Measurements from ENCODE around the gene P2RX2. TPM values are rescaled to one million over a fixed set of nuclear protein-coding genes. Genes with fewer than 3 reads are reported as not detected.

P2RX2 gene
- polyA plus RNA-seq, 1 donor from 2014 or later = not detected

DNA sequence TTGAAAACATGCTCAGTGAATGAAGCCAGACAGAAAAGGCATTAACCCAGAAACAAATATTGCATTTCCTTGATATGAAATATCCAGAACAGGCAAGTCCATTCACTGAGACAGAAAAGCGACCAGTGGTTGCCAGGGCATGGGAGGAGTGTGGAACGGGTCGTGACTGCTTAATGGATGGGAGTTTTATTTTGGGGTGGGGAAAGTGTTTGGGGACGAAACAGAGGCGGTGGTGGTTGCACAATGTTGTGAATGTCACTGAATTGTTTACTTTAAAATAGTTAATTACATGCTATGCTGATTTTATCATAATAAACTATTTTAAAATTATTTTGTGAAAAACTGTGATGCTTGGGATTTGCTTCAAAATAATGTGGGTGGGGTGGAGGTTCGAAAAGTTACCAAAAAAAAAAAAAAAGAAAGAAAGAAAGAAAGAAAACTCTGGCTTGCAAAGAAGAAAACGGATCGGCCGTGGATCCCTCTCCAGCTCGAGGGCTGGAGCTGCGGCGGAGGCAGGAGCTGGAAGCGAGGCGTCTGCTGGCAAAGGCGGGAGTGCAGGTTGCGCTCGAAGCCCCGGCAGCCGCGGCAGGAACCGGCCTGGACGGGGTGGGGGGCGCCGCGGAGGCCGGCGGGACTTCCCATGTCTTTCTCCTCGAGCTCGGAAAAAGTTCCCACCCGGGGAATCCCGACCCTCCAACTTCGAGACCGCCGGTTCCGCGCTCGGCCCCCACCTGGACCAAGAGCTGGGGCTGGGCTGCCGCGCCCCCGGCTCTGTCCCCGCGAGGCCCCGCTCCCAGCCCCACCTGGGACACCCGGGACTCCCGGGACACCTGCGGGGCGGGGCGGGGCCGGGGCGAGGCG is 524 bp upstream of the P2RX2 start:
- H3K9me3 Mint-ChIP-seq = peaks cover 1 to 4% (median 3%) of the 10 kb centered on the region in 3 donors
- H3K36me3 Mint-ChIP-seq = no peaks in the 10 kb centered on the region
- peak overlapping the region in 2 of 3 donors; percentile 17 to 64 for H3K27ac Mint-ChIP-seq
- peak overlapping the region; percentile 15 to 77 (median 32) for H3K4me3 Mint-ChIP-seq
- peaks cover 0 to 11% (median 7%) of the 10 kb centered on the region in 3 donors for H3K4me1 Mint-ChIP-seq
- H3K27me3 Mint-ChIP-seq = peaks cover 20% of the 10 kb centered on the region

- peaks cover 0 to 11% (median 7%) of the 10 kb centered on the region in 3 donors for H3K4me1 Mint-ChIP-seq
- H3K9me3 Mint-ChIP-seq = peaks cover 1 to 4% (median 3%) of the 10 kb centered on the region in 3 donors
- no peaks in the 10 kb centered on the region for H3K36me3 Mint-ChIP-seq
Measured at GRCh38 chr12:132619071-132619385, 452 bp downstream of the P2RX2 start.

GRCh38 chr12:132619386-132620112 is 973 bp downstream of the P2RX2 start:
- Mint-ChIP-seq H3K27ac (no peak overlapping the region), H3K4me1 (peaks cover 0 to 11% (median 7%) of the 10 kb centered on the region in 3 donors), H3K36me3 (no peaks in the 10 kb centered on the region), H3K9me3 (peaks cover 1 to 4% (median 3%) of the 10 kb centered on the region in 3 donors), H3K27me3 (peaks cover 21% of the 10 kb centered on the region), H3K4me3 (no peak overlapping the region)

More at GRCh38 chr12:132619071-132619385, 452 bp downstream of the P2RX2 start:
- no peak overlapping the region for H3K4me3 Mint-ChIP-seq
- no peak overlapping the region for H3K27ac Mint-ChIP-seq
- H3K27me3 Mint-ChIP-seq = peaks cover 21% of the 10 kb centered on the region

GRCh38 chr12:132620113-132620898 is 1.7 kb downstream of the P2RX2 start:
- no peak overlapping the region for H3K27ac Mint-ChIP-seq
- peaks cover 18% of the 10 kb centered on the region for H3K27me3 Mint-ChIP-seq
- H3K36me3 Mint-ChIP-seq = no peaks in the 10 kb centered on the region
- H3K4me1 Mint-ChIP-seq = peaks cover 0 to 5% (median 2%) of the 10 kb centered on the region in 3 donors
- peaks cover 1 to 4% (median 3%) of the 10 kb centered on the region in 3 donors for H3K9me3 Mint-ChIP-seq
- no peak overlapping the region for H3K4me3 Mint-ChIP-seq

DNA sequence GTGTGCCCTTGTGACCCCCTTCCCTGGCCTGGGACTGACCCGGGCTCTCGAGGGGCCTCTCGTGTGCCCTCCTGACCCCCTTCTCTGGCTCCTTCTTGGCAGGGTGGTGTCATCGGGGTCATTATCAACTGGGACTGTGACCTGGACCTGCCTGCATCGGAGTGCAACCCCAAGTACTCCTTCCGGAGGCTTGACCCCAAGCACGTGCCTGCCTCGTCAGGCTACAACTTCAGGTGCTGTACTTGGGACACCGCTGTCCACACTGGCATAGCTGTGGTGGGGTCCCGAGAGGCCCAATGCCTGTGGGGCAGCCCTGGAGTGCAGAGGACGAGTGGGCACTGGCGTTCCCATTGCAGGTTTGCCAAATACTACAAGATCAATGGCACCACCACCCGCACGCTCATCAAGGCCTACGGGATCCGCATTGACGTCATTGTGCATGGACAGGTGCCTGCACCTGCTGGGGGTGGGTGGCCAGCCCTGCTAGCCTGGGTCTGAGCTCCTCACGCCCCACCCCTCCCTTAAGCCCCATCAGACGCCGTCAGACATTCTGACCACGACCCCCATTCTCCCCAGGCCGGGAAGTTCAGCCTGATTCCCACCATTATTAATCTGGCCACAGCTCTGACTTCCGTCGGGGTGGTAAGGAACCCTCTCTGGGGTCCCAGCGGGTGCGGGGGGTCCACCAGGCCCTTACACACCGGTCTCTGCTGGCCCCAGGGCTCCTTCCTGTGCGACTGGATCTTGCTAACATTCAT is 2.5 kb downstream of the P2RX2 start:
- H3K27ac Mint-ChIP-seq = no peak overlapping the region
- H3K4me3 Mint-ChIP-seq = peak overlapping the region in 1 of 4 donors; percentile 65
- H3K36me3 Mint-ChIP-seq = no peaks in the 10 kb centered on the region
- H3K4me1 Mint-ChIP-seq = peaks cover 0 to 5% (median 2%) of the 10 kb centered on the region in 3 donors
- H3K27me3 Mint-ChIP-seq = peaks cover 15% of the 10 kb centered on the region
- H3K9me3 Mint-ChIP-seq = peaks cover 1 to 4% (median 3%) of the 10 kb centered on the region in 3 donors

DNA sequence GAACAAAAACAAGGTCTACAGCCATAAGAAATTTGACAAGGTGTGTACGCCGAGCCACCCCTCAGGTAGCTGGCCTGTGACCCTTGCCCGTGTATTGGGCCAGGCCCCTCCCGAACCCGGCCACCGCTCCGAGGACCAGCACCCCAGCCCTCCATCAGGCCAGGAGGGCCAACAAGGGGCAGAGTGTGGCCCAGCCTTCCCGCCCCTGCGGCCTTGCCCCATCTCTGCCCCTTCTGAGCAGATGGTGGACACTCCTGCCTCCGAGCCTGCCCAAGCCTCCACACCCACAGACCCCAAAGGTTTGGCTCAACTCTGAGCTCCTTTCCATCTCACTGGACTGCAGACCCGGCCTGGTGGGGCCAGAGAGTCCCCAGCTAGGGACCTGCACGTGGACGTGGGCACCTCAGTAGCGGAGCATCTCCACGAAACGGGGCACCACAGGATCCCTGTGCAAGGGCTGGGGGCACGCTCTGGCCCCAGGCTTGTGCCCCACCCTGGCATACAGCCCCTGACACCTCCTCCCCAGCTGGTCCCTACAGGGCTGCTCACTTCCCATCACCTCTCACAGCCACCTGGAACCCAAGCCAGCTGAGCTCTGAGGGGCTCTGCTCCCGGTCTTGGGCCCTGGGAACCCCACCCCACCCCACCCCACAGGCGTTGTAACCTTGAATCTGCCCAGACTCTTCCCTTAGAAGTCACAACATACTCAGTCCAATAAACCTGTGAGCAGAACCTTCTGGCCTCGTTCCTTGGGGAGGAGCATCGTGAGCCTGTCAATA is 3.3 kb downstream of the P2RX2 start:
- H3K27ac Mint-ChIP-seq = no peak overlapping the region
- H3K9me3 Mint-ChIP-seq = peaks cover 1 to 4% (median 3%) of the 10 kb centered on the region in 3 donors

DNA sequence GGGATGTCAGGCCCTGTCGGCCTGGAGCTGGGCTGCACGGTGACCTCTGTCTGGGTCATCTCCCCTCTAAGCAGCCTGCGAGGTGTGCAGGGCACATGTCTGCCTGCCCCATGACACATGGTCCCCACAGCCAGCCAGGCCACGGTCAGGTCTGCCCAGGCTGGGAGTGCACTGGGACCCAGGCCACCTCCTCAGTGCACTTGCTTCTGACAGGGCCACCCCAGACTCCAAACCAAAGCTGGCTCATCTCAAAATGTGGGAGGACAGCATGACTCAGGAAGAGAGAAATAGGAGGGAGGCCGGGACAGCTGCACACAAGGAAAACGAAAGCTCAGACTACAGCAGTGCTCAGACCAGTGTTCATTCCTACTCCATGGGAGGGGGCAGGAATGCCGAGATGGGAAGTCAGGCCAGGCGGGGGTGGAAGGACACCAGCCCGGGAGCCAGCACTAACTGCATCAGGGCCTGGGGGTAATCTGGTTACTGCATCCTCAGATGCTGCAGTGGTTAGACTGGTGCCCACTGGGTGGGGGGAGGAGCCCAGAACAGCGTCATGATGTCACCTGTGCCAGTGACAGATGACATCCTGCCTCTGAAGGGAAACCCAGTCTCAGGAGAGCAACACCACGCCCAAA is 4.0 kb downstream of the P2RX2 start:
- H3K4me1 Mint-ChIP-seq = peaks cover 0 to 4% (median 2%) of the 10 kb centered on the region in 3 donors
- H3K9me3 Mint-ChIP-seq = peaks cover 1 to 4% (median 3%) of the 10 kb centered on the region in 3 donors
- H3K27me3 Mint-ChIP-seq = peaks cover 9% of the 10 kb centered on the region
- H3K36me3 Mint-ChIP-seq = no peaks in the 10 kb centered on the region
- H3K27ac Mint-ChIP-seq = no peak overlapping the region
- H3K4me3 Mint-ChIP-seq = no peak overlapping the region

More for the DNA sequence above, 3.3 kb downstream of the P2RX2 start:
- H3K4me3 Mint-ChIP-seq = no peak overlapping the region
- H3K4me1 Mint-ChIP-seq = peaks cover 0 to 5% (median 2%) of the 10 kb centered on the region in 3 donors
- peaks cover 15% of the 10 kb centered on the region for H3K27me3 Mint-ChIP-seq
- no peaks in the 10 kb centered on the region for H3K36me3 Mint-ChIP-seq

DNA sequence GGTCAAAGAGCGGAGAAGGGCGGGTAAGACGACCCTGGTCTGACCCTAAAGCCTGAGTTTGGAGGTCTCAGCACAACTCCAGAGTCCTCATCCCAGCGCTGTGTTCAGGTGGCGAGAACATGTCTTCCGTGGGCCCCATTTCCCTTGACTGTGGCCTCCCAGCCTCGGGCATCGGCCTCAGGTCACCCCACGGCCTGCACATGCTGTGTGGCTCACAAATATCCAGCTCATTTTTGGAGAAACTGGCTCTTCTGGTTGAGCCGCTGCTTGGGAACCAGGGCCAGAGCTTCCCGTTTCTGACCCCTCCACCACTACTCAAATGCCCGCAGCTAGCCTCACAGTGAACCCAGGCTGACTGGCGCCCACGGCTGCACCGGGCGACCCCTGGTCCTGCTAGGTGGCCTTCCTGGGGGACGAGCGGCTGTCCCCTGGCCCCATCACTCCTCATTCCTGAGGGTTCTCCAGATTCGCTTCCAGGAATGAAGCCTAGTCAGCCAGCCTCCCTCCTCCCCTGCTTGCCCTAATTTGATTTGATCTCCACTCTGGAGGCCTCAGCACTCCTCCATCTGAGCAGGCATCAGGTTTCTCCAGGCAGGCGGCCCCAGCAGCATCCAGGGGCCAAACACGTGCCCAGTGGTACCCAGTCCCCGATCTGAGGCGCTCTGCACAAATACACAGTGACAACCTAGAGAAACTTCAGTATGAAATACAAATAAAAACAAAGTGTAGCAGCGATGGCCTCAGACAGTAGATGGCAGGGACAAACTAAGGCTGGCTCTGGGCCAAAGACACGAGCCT is 4.7 kb downstream of the P2RX2 start:
- Mint-ChIP-seq H3K4me1 (no peaks in the 10 kb centered on the region), H3K36me3 (no peaks in the 10 kb centered on the region), H3K27ac (no peak overlapping the region), H3K9me3 (no peaks in the 10 kb centered on the region), H3K27me3 (peaks cover 6% of the 10 kb centered on the region), H3K4me3 (peak overlapping the region in 1 of 4 donors; percentile 65)

DNA sequence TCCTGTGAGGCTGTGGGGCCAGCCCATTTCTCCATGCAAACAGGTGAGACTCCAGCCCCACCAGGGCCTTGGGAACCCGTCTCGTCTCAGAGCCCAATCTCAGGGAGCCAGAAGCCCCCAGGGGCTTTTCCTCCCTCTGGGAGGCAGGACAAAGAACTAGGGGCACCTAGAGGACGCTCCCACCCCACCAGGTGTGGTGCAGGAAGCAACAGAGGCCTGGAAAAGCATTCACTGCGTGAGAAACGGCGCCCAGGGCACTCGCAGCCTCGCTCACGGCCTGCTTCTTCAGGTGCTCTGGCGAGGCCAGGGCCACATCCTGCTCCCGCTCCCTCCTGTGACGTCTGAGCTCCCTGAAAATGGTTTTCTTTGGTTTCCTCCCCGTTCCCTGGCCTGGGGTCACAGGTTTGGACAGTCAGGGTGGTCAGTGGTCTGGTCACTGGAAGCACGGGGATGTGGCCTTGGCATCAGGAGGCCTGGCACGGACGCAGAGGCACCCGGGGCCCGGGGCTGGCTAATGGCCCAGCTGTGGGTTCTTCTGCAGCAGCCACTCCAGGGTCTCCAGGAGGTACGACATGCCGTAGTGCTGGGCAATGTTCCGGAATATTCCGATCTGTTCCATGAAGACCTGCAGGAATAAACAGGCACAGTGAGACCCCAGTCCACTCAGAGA is 5.7 kb downstream of the P2RX2 start:
- H3K36me3 Mint-ChIP-seq = peaks cover 2% of the 10 kb centered on the region
- H3K27ac Mint-ChIP-seq = no peak overlapping the region

GRCh38 chr12:132624910-132625630 is 6.5 kb downstream of the P2RX2 start:
- Mint-ChIP-seq H3K27ac (no peak overlapping the region), H3K9me3 (no peaks in the 10 kb centered on the region), H3K4me3 (no peak overlapping the region)

More for the DNA sequence above, 5.7 kb downstream of the P2RX2 start:
- Mint-ChIP-seq H3K27me3 (peaks cover 6% of the 10 kb centered on the region), H3K9me3 (no peaks in the 10 kb centered on the region), H3K4me3 (no peak overlapping the region), H3K4me1 (no peaks in the 10 kb centered on the region)

DNA sequence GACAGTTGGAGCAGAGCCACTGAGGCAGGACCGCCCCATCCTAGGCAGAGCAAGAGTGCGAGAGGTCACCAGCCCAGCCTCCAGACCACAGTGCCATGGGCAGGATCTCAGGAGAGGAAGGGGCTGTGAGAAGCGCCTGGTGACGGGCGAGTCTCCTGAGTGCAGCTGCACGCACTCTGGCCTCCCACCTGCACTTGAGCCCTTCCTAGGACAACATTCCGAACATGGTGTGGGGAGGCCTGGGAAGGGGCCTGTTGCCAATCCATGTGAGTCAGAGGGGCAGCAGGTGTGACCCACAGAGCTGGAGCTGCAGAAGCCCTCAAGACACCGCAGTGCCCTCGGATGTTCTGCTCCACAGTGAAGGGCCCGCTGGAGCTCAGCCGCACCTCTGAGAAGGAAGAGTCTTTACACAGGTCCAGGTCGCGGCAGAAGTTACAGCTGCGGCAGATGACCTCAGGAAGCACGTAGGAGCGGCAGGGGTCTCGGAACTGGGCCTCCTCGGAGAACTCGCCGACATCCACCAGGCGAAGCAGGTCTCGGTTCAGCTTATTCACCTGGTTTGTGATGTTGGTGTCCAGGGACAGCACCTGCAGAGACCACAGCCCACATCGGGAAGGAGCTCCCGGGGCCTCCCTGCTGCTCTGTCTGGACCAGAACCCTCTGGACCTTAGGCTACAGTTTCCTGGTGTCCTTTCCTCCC is 7.3 kb downstream of the P2RX2 start:
- no peak overlapping the region for H3K27ac Mint-ChIP-seq
- H3K9me3 Mint-ChIP-seq = no peaks in the 10 kb centered on the region
- peaks cover 2% of the 10 kb centered on the region for H3K27me3 Mint-ChIP-seq
- H3K36me3 Mint-ChIP-seq = peaks cover 3% of the 10 kb centered on the region
- no peak overlapping the region for H3K4me3 Mint-ChIP-seq
- H3K4me1 Mint-ChIP-seq = no peaks in the 10 kb centered on the region

More at GRCh38 chr12:132624910-132625630, 6.5 kb downstream of the P2RX2 start:
- H3K27me3 Mint-ChIP-seq = peaks cover 5% of the 10 kb centered on the region
- no peaks in the 10 kb centered on the region for H3K4me1 Mint-ChIP-seq
- H3K36me3 Mint-ChIP-seq = peaks cover 2% of the 10 kb centered on the region
